Measurements from ENCODE around the gene LPP.

- TF ChIP-seq CTCF (IDR thresholded peaks at IDR 0.05; ENCODE audit: insufficient read depth, low read length, poor library complexity, severe bottlenecking): no peak
- no peak for TF ChIP-seq EZH2phosphoT487 (conservative IDR thresholded peaks at IDR 0.05; ENCODE audit: low read length)
These were observed 430.2 kb downstream of the LPP start for GRCh38 chr3:188584162-188584529.

Data from SU-DHL-6 (cell line).